Astrocyte of the spinal cord (primary cell): ENCODE measurements around the gene THBS2.

ENCODE experiments used
- DNase-seq: peaks from one replicate; pipeline ENCODE4 v3.0.0; 2011; ENCODE audit warnings: low read depth, low spot score
- H3K4me3 ChIP-seq: 2 replicates; pipeline ENCODE4 v1.5.1; 2011; ENCODE audit warnings: low read depth, mild to moderate bottlenecking, low read length, moderate library complexity
- CTCF ChIP-seq: IDR thresholded peaks from 2 replicates; pipeline ENCODE4 v1.5.1; 2012; ENCODE audit warnings: low read depth, mild to moderate bottlenecking, low read length, inconsistent platforms
- in situ Hi-C: cut with HindIII; loops from 2 replicates; pipeline ENCODE4 v1.10.0; 2017; ENCODE audit warnings: low sequenced_read_pairs

Gene THBS2

GRCh38 chr6:169166896-169167580 lies 86.6 kb downstream of the THBS2 start:
- in situ Hi-C loops: no loop called here
- no peak for TF ChIP-seq CTCF
- no peak overlapping the region for H3K4me3 ChIP-seq
- DNase-seq: no peak
